GM12878 (cell line): Measurements from ENCODE around the gene LRRC14B. TPM values are rescaled to one million over a fixed set of nuclear protein-coding genes. Genes with fewer than 3 reads are reported as not detected.

Experiments
- ASH2L ChIP-seq: fragments of 300-600, 200-600 bp; sonication (generic); IDR thresholded peaks from 2 replicates; pipeline ENCODE4 v1.6.1; 2017; ENCODE audit warnings: low read depth, mild to moderate bottlenecking, borderline replicate concordance
- BACH1 ChIP-seq: fragments of 450-650 bp; IDR thresholded peaks from 2 replicates; pipeline ENCODE4 v1.6.1; 2017; ENCODE audit warnings: mild to moderate bottlenecking, borderline replicate concordance
- BCL3 ChIP-seq: IDR thresholded peaks from 2 replicates; pipeline ENCODE4 v1.6.1; 2011; ENCODE audit warnings: borderline replicate concordance, low read depth, mild to moderate bottlenecking, moderate library complexity, low read length; ENCODE audit not compliant: insufficient read depth, poor library complexity, severe bottlenecking
- CHD4 ChIP-seq: fragments of 200-600 bp; sonication (generic); IDR thresholded peaks from 2 replicates; pipeline ENCODE4 v1.6.1; 2016; ENCODE audit warnings: mild to moderate bottlenecking
- CREM ChIP-seq: IDR thresholded peaks from 2 replicates; pipeline ENCODE4 v1.6.1; 2014; ENCODE audit warnings: antibody characterized with exemption, low read depth
- FOXM1 ChIP-seq: IDR thresholded peaks from 2 replicates; pipeline ENCODE4 v1.6.1; 2012; ENCODE audit warnings: low read depth, mild to moderate bottlenecking, inconsistent platforms, low read length, moderate library complexity
- IKZF2 ChIP-seq, 2 experiments: fragments of 450-650 bp; IDR thresholded peaks; 2 replicates each; pipeline ENCODE4 v1.6.1; 2017; ENCODE audit warnings: mild to moderate bottlenecking in 2 of 2, moderate library complexity in 2 of 2
- IRF4 ChIP-seq: IDR thresholded peaks from 2 replicates; pipeline ENCODE4 v1.6.1; 2011; ENCODE audit warnings: low read depth, low read length
- MYB ChIP-seq: fragments of 150-350 bp; IDR thresholded peaks from 2 replicates; pipeline ENCODE4 v1.6.1; 2014; ENCODE audit warnings: mild to moderate bottlenecking, low read depth, low read length, borderline replicate concordance
- MYC ChIP-seq: IDR thresholded peaks from 2 replicates; pipeline ENCODE4 v1.6.1; 2011; ENCODE audit warnings: mild to moderate bottlenecking, low read length, moderate library complexity, inconsistent platforms; ENCODE audit not compliant: insufficient read depth, insufficient replicate concordance, insufficient read length, severe bottlenecking
- NFXL1 ChIP-seq: fragments of 450-650 bp; IDR thresholded peaks from 2 replicates; pipeline ENCODE4 v1.6.1; 2017; ENCODE audit warnings: antibody characterized with exemption, mild to moderate bottlenecking, borderline replicate concordance
- NR2C2 ChIP-seq: IDR thresholded peaks from 2 replicates; pipeline ENCODE4 v1.6.1; 2011; ENCODE audit warnings: borderline replicate concordance, low read depth; ENCODE audit not compliant: control insufficient read depth, insufficient read length
- RAD51 ChIP-seq: fragments of 450-650 bp; IDR thresholded peaks from 2 replicates; pipeline ENCODE4 v1.6.1; 2016; ENCODE audit warnings: moderate library complexity, mild to moderate bottlenecking, inconsistent platforms
- RB1 ChIP-seq: fragments of 450-650 bp; formaldehyde crosslinking; IDR thresholded peaks from 2 replicates; pipeline ENCODE4 v1.6.1; 2017; ENCODE audit warnings: mild to moderate bottlenecking, borderline replicate concordance
- RCOR1 ChIP-seq: conservative IDR thresholded peaks from 2 replicates; pipeline ENCODE4 v1.6.1; 2012; ENCODE audit warnings: low read depth, low read length, improper control_type of control experiment
- SIN3A ChIP-seq: IDR thresholded peaks from 2 replicates; pipeline ENCODE4 v1.6.1; 2012; ENCODE audit warnings: low read depth, low read length, improper control_type of control experiment
- polyA plus RNA-seq, 11 experiments: library from polyadenylated mRNA; depleted of rRNA in 4 of 11; unstranded in 6 of 11; stranded (reverse) in 5 of 11; fragments of >200 nt; fragmentation: Nextera tagmentation in 4 of 11; fragmentation: Illumina TruSeq in 1 of 11; extraction: Ambion mirVana in 4 of 11; extraction: Trizol in 1 of 11; gene quantifications; 1 replicate in 1 of 11; 2 replicates in 10 of 11; pipeline versions ENCODE4 v1.2.1 to v1.2.3, GENCODE V29; 2011 to 2016; ENCODE audit warnings: inconsistent platforms in 2 of 11, missing spikeins in 2 of 11, low read depth in 1 of 11
- total RNA-seq, 4 experiments: library from RNA; depleted of rRNA in 3 of 4; stranded (reverse); fragments of >200 nt in 3 of 4; fragmentation: Illumina TruSeq in 1 of 4; extraction: Trizol in 1 of 4; gene quantifications; 2 replicates each; pipeline versions ENCODE4 v1.2.1 to v1.2.3, GENCODE V29; 2013 to 2021

The LRRC14B gene
- total and polyA plus RNA-seq, 10 of the 15 experiments (the other 5 are each of a cell fraction or from before 2014, with no cell fraction given), result 0.06 to 0.31 (median 0.13) TPM; not detected in 5

GRCh38 chr5:219991-220390 lies 28.7 kb downstream of the LRRC14B start (continued):
- TF ChIP-seq SIN3A, result 0 out of 2 replicates have a peak, but pooled peaks have one; percentile 35
- no peak for TF ChIP-seq CHD4
- TF ChIP-seq IRF4, result no peak
- TF ChIP-seq MYC, result no peak
- TF ChIP-seq BCL3, result no peak
- TF ChIP-seq NFXL1, result no peak
- TF ChIP-seq RB1, result no peak
- no peak for TF ChIP-seq BACH1
- no peak for TF ChIP-seq RAD51
- no peak for TF ChIP-seq IKZF2 (IDR thresholded peaks at IDR 0.05)
- no peak for TF ChIP-seq RCOR1
- no peak for TF ChIP-seq MYB
- TF ChIP-seq ASH2L, result peak; percentile 80; the same call in 1 of the 2 replicates
- TF ChIP-seq CREM, result no peak
- TF ChIP-seq FOXM1, result no peak
- TF ChIP-seq NR2C2, result no peak
